C4-2B (cell line): ENCODE results near the gene CLCN3.
A peak's percentile ranks its signal among the peaks of the same experiment; 100 is the strongest.

Experiments used
- H3K27ac ChIP-seq: fragments of 450-650 bp; 2 replicates; pipeline ENCODE4 v1.5.1; 2017
- ZFX ChIP-seq: fragments of 450-650 bp; IDR thresholded peaks from 2 replicates; pipeline ENCODE4 v1.6.1; 2017
- TF ChIP-seq, protein P1 (sequence below): fragments of 450-650 bp; conservative IDR thresholded peaks from 2 replicates; pipeline ENCODE4 v1.5.1; 2017; ENCODE audit warnings: mild to moderate bottlenecking

CLCN3 gene

DNA sequence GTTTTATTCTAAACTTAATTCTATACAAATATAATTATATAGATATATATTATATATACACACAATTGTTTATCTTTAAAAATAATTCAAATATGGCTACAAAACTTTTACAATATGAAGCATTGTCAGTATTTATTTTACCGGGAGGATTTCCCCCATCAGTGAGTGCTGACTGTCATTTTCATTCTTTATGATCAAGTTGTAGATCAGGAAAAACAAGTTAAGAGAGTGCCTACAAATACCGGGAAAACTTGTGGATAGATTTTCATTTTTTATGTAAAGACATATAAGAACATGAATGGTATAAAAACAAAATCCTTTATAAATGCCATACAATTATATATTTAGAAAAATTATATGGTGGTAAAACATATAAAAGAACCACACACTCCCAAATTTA lies 37.8 kb downstream of the CLCN3 start:
- no peak for TF ChIP-seq ZFX
- TF ChIP-seq, protein P1, sequence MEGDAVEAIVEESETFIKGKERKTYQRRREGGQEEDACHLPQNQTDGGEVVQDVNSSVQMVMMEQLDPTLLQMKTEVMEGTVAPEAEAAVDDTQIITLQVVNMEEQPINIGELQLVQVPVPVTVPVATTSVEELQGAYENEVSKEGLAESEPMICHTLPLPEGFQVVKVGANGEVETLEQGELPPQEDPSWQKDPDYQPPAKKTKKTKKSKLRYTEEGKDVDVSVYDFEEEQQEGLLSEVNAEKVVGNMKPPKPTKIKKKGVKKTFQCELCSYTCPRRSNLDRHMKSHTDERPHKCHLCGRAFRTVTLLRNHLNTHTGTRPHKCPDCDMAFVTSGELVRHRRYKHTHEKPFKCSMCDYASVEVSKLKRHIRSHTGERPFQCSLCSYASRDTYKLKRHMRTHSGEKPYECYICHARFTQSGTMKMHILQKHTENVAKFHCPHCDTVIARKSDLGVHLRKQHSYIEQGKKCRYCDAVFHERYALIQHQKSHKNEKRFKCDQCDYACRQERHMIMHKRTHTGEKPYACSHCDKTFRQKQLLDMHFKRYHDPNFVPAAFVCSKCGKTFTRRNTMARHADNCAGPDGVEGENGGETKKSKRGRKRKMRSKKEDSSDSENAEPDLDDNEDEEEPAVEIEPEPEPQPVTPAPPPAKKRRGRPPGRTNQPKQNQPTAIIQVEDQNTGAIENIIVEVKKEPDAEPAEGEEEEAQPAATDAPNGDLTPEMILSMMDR: no peak
- no peak overlapping the region for H3K27ac ChIP-seq

DNA sequence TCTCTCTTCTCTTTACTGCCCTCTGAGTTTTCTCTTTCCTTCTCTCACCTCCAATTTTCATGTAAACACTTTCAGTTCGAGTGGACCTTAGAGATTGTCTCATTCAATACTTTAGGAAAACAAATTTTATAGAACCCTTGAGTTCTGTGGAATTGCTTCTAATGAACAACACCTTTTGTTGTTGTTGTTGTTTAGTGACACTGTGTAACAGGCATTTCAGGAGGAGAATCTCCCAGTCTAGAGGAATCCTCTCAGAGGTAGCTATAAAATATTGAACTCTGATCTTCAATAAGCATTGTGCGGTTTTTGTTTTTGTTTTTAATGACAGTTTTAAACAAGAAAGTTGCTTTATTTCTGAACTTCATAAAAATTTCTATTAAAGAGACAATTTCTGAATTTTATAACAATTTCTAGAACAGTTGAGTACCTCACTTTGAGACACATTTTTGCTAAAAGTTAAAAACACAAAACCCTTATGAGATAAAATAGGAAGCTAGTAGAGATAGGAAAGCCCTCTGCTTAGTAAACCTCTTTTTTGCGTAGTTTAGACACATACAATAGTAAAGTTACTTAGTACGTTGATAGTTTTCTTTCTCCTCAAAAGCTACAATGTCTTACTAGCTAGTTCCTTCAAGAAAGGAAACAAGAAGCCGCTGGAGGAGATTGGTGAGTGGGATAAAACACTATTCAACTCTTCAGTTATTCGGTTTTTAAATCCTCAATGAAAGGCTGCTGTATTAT lies 38.8 kb downstream of the CLCN3 start:
- no peak overlapping the region for H3K27ac ChIP-seq

GRCh38 chr4:169659716-169660670 lies 39.6 kb downstream of the CLCN3 start:
- H3K27ac ChIP-seq: peak overlapping the region; percentile 55; the same call in 1 of the 2 replicates
- TF ChIP-seq ZFX: no peak
- TF ChIP-seq, protein P1: no peak

More for the DNA sequence above, 38.8 kb downstream of the CLCN3 start:
- no peak for TF ChIP-seq ZFX
- TF ChIP-seq, protein P1: no peak

- no peak overlapping the region for H3K27ac ChIP-seq
- TF ChIP-seq ZFX: no peak
- TF ChIP-seq, protein P1: no peak
These were observed 40.6 kb downstream of the CLCN3 start for GRCh38 chr4:169660929-169661328.

GRCh38 chr4:169661761-169662160 lies 41.4 kb downstream of the CLCN3 start:
- no peak overlapping the region for H3K27ac ChIP-seq
- TF ChIP-seq, protein P1: no peak
- no peak for TF ChIP-seq ZFX

DNA sequence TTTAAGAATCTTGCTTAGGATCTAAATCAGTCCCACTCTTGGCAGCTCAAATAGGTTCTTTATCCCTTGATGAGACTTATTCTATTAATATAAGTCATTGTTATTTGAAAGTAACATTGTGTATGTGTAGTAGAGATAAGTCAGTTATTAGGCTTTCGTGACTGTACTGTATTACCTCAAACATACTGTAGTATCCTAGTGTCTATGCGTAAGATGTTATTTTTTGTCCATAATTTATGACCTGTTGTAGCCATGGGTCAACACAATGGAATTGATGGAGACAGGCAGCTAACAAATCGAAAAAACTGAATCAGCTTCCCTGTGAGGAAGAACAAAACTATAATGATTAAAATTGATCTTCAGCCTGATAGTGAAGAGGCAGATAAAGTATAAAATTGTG lies 41.8 kb downstream of the CLCN3 start:
- TF ChIP-seq, protein P1: no peak
- TF ChIP-seq ZFX: no peak
- H3K27ac ChIP-seq: no peak overlapping the region

DNA sequence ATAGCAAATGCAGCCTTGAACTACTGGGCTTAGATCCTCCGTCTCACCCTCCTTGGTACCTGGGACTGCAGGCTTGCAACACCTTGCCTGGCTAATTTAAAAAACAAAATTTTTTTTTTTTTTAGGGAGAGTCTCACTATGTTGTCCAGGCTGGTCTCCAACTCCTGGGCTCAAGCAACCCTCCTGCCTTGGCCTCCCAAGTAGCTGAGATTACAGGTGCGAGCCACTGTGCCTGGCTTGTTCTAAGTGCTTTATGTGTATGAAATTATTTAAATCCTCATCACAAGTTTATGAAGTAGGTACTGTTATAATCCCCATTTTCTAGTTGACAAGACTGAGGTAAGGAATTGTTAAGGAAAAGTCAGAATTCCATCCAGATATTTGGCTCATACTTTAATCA lies 43.0 kb downstream of the CLCN3 start:
- no peak for TF ChIP-seq ZFX
- TF ChIP-seq, protein P1: no peak
- no peak overlapping the region for H3K27ac ChIP-seq
